Suppressor macrophage (primary cell): Measurements from ENCODE around the gene STXBP2.

Experiments
- DNase-seq, 4 experiments: peaks; one replicate each; pipeline ENCODE4 v3.0.0-alpha.2; 2020 to 2022

STXBP2 gene

GRCh38 chr19:7635670-7636069 lies 1.2 kb upstream of the STXBP2 start:
- DNase-seq, result no peak

GRCh38 chr19:7636317-7636690 lies 606 bp upstream of the STXBP2 start:
- DNase-seq, result no peak

DNA sequence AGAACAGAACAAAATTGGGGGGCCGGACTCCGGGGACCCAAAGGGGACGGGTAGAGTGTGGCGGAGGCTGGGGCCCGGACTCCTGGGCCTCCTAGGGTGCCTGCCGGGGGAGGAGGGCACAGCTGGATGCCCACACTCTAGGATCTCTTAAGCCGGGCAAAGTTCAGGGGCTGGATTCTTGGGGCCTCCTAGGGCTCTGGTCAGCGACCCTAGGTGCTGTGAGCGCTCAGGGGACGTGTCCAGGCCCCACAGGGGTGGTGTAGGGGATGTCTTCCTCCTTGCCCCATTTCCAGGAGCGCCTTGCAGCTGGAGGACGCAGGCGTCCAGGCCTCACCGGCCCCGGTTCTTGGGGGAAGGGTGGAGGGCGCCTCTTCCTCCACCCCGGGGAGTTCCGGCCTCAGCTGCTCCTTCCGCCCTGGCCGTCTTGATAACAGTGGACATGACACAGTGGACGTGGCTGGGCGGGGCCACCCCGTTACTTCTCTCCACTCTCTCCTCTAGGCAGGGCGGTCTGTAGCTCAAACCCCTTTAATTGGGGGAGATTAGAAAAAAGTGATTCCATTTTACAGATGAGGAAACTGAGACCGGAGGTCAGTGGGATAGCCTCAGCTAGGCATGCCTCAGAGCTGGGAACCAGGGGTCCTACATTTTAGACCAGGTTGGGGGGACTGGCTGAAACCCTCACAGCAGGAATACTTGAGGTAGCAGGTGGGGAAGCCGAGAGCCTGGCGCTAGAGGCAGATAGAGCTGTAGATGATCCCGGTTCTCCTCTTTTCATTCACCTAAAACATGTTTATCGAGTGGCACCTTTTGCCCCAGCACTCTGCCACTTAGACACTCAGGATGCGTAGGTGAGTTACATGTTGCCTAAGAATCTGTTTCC lies 705 bp downstream of the STXBP2 start:
- DNase-seq, result peak; percentile 68 to 90 (median 84)

- no peak for DNase-seq
Measured at GRCh38 chr19:7638802-7639465, 2.0 kb downstream of the STXBP2 start.

DNA sequence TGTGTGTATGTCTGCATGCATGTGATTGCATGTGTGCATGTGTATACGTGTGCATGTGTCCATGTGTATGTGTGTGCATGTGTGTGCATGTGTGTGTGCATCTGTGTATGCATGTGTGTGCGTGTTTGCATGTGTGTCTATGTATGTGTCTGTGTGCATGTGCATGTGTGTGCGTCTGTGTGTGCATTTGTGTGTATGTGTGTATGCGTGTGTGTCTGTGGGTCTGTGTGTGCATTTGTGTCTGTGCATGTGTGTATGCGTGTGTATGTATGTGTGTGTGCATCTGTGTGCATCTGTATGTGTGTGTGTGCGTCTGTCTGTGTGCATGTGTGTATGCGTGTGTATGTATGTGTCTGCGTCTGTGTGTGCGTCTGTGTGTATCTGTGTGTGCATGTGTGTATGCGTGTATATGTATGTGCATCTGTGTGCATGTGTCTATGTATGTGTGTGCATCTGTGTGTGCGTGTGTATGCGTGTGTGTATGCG lies 3.0 kb downstream of the STXBP2 start:
- no peak for DNase-seq

- DNase-seq, result no peak
Measured at GRCh38 chr19:7640803-7641202, 3.9 kb downstream of the STXBP2 start.

GRCh38 chr19:7641290-7642276 lies 4.7 kb downstream of the STXBP2 start:
- no peak for DNase-seq

- no peak for DNase-seq
Measured at GRCh38 chr19:7642295-7643030, 5.6 kb downstream of the STXBP2 start.

GRCh38 chr19:7643031-7643415 lies 6.1 kb downstream of the STXBP2 start:
- DNase-seq, result no peak

DNA sequence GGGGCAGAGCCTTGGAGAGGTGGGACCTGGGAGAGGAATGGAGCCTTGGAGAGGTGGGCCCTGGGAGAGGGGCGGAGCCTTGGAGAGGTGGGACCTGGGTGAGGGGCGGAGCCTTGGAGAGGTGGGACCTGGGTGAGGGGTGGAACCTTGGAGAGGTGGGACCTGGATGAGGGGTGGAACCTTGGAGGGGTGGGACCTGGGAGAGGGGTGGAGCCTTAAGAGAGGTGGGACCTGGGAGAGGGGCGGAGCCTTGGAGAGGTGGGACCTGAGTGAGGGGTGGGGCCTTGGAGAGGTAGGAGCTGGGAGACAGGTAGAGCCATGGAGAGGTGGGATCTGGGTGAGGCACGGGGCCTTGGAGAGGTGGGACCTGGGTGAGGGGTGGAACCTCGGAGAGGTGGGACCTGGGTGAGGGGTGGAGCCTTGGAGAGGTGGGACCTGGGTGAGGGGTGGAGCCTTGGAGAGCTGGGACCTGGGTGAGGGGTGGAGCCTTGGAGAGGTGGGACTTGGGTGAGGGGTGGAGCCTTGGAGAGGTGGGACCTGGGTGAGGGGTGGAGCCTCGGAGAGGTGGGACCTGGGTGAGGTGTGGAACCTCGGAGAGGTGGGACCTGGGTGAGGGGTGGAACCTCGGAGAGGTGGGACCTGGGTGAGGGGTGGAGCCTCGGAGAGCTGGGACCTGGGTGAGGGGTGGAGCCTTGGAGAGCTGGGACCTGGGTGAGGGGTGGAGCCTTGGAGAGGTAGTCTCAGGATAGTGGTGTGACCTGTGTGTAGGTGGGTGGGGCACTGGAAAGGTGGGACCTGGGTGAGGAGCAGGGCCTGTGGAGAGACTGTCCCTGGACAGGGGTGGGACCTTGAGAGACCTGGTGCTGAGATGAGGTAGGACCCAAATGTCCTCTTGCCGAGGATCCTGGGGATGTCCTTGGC lies 7.0 kb downstream of the STXBP2 start:
- DNase-seq, result peak in 2 of 4 experiments; percentile 36 to 60

DNA sequence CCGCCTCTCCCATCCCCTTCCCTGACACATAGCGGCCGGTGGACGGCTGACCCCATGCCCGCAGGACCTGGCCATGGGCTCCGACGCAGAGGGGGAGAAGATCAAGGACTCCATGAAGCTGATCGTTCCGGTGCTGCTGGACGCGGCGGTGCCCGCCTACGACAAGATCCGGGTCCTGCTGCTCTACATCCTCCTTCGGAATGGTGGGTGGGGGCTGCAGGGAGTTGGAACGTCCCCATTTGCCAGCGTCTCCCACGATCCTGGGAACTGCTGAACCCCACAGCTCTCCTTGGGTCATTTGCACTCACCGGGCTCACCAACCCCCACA lies 7.6 kb downstream of the STXBP2 start:
- DNase-seq, result no peak

GRCh38 chr19:7645163-7645562 lies 8.3 kb downstream of the STXBP2 start:
- DNase-seq, result peak in 3 of 4 experiments; percentile 32 to 49 (median 45)

DNA sequence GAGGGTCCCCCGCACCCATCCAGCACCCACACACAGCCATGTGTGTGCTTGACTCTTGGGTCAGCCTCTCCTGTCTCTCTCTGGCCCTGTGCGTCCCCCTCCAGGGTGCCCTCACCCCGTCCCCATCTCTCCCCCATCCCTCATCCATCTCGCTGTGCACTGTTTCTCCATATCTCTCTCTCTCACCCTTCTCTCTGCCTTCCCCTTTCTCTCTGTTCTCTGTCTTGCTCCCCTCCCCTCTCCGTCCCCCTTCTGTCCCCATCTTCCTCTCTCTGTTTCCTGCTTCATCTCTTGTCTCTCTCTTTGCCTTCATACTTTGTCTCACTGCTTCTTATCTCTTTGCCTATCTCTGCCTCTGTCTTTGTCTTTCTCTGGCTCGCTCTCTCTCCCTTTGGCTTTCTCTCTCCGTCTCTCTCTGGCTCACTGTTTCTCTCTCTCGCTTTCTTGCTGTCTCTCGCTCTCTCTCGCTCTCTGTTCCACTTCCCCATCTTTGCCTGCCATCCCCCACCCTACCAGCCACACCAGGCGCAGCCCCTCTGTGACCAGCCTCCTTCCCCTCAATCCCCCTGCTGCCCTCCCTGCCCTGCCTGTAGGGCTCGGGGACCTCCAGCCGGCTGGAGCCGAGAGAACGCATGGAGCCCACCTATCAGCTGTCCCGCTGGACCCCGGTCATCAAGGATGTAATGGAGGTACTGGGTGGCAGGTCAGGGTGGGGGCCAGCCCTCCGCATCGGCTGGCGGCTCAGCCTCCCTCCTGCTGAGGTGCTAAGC lies 8.9 kb downstream of the STXBP2 start:
- DNase-seq, result no peak

DNA sequence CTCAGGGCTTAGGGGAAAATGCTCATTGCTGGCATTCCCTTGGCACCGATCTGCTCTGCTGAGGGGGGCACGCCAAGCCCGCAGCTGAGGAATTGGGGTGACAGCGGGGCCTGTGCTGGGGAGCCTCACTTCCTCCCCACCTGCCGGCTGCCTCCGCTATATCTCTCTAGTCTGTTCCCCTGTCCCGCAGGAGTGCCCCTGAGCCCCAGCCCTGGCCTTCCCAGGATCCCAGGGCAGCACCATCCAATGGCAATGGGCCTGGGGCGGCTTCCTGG lies 9.5 kb downstream of the STXBP2 start:
- DNase-seq, result no peak

DNA sequence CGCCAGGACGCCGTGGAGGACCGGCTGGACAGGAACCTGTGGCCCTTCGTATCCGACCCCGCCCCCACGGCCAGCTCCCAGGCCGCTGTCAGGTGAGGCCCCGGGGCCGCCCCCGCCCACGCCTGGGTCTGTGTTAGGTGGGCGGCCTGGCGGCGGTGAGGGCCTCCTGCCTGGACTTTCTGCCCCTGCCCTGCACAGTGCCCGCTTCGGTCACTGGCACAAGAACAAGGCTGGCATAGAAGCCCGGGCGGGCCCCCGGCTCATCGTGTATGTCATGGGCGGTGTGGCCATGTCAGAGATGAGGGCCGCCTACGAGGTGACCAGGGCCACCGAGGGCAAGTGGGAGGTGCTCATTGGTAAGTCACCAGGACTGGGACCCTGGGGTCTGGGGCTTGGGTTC lies 10.2 kb downstream of the STXBP2 start:
- DNase-seq, result no peak

GRCh38 chr19:7648265-7649014 lies 11.5 kb downstream of the STXBP2 start:
- no peak for DNase-seq

DNA sequence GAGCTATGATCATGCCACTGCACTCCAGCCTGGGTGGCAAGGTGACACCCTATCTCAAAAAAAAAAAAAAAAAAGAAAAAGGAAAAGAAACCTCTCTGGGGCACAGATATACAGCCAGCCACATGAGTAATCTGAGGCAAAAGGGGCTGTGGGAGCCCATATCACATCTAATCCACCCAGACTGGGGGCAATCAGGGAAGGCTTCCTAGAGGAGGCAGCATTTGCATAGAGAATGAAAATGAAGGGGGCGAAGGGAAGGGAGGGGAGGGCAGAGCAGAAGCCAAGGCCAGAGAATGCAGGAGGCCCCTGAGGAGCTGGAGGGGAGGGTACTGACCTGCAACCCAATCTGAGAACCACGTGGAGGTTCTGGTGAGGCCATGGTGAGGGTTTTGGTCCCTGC lies 13.2 kb downstream of the STXBP2 start:
- DNase-seq, result no peak

GRCh38 chr19:7652061-7652641 lies 15.2 kb downstream of the STXBP2 start:
- peak; percentile 95 to 97 (median 96) for DNase-seq

DNA sequence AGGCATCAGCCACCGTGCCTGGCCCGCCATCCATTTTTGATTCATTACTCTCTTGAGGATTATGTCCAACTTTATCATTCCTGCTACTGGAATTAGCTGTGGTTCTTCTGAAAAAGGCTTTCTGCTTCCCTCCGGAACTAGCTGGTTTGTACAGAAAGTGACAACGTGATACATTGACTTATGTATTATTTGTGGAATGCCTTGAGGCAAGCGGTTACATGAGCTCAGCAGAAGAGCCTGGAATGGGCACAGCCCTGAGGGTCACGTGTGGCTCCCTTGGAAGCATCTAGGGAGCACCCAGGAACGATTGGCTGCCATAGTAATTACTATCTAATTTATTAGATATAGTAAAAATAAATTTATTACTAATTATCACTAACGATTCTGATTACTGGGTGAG lies 17.5 kb downstream of the STXBP2 start:
- no peak for DNase-seq
